IPS-18c (cell line): ENCODE data around the gene GATAD2B.

ENCODE experiments used
- H3K4me3 ChIP-seq: 2 replicates; pipeline ENCODE4 v1.7.0; 2013; ENCODE audit warnings: low read depth, mild to moderate bottlenecking, low read length, moderate library complexity; ENCODE audit not compliant: insufficient read depth
- H3K9me3 ChIP-seq: one replicate; pipeline ENCODE4 v1.6.1; 2013; ENCODE audit warnings: mild to moderate bottlenecking, low read length, moderate library complexity; ENCODE audit not compliant: control insufficient read depth, insufficient read depth

GATAD2B gene

DNA sequence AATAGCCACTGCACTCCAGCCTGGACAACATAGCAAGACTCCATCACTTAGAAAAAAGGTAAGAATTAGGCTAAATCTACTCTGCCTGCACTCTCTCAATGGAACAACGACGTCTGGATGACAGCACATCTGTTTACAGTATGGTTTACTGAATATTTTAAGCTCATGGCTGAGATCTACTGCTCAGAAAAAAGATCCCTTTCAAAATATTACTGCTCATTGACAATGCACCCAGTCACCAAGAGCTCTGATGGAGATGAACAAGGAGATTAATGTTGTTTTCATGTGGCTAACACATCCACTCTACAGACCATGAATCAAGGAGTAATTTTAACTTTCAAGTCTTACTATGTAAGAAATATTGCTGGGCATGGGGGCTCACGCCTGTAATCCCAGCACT is 89.6 kb downstream of the GATAD2B start:
- Histone ChIP-seq H3K9me3 (no peaks in the 10 kb centered on the region), H3K4me3 (no peak overlapping the region)

DNA sequence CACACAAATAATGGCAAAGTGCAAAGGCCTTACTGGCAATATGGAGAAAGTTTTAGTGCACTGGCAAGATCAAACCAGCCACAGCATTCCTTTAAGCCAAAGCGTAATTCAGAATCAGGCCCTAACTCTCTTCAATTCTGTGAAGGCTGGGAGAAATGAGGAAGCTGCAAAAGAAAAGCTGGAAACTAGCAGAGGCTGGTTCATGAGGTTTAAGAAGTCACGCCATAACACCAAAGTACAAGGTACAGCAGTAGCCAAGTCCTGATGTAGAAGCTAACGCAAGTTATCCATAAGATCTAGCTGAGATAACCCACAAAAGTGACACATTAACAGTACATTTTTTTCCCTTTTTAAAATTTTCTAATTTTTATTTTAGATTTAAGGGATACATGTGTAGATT is 90.5 kb downstream of the GATAD2B start:
- no peaks in the 10 kb centered on the region for H3K9me3 ChIP-seq
- no peak overlapping the region for H3K4me3 ChIP-seq

DNA sequence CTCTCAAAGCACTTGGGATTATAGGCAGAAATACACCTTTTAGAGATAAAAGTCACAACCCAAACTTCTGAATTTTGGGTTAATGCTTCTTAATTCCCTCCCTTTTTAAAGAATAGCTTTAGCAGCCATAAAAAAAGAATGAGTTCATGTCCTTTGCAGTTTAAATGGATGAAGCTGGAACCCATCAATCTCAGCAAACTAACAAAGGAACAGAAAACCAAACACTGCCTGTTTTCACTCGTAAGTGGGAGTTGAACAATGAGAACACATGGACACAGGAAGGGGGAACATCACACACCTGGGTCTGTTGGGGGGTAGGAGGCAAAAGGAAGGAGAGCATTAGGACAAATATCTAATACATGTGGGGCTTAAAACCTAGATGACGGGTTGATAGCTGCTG is 91.7 kb downstream of the GATAD2B start:
- Histone ChIP-seq H3K9me3 (no peaks in the 10 kb centered on the region), H3K4me3 (no peak overlapping the region)

DNA sequence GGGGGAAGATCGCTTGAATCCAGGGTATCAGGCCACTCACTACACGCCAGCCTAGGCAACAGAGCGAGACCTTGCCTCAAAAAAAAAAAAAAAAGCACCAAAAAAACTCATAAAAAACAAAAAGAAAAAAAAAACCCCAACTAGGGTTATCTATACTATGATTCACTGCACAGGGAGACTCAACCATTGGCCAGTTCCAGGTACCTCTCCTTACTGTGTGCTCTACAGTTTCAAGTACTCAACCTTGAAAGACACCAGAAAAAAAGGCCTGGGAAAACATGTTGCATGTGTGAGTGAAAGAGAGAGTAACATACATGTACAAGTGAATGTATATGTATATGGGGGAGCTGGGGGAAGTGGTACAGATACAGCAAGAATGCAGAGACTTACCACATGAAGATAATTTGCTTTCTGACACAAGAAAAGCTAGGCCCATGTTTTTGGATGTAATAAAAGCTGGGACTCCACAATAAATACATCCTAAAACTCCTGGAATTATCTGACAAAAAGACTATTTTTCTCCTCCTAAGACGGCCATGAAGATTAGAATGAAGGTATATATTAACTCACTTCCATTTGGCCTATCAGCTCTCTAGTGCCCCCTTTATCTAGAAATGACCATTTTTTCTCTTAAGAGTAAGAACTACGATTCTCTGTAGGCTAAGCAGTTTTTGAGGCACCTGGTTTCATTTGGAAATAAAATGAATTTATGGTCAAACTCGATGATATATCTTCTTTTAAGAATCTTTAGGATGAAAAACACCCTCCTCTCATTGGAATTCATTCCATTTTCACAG is 95.4 kb downstream of the GATAD2B start:
- H3K4me3 ChIP-seq = no peak overlapping the region
- no peaks in the 10 kb centered on the region for H3K9me3 ChIP-seq

DNA sequence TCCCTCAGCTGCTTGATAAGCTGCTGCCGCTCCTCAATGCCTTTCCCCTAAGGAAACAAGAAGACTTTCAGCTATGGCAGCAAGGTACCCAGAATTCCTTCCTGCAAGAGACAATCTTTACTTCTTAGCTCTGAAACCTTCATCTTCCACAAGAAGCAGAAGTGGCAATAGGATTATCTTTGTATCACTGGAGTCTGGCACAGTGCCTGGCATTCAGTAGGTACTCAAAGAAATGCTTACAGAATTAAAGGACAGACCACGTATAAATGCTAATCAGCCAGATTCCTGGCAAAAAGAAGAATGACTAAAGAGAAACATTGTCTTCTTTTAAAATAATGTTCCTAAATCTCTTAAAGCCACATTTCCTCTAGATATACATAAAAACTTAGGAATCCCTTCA is 103.9 kb downstream of the GATAD2B start:
- Histone ChIP-seq H3K4me3 (no peak overlapping the region), H3K9me3 (no peaks in the 10 kb centered on the region)

DNA sequence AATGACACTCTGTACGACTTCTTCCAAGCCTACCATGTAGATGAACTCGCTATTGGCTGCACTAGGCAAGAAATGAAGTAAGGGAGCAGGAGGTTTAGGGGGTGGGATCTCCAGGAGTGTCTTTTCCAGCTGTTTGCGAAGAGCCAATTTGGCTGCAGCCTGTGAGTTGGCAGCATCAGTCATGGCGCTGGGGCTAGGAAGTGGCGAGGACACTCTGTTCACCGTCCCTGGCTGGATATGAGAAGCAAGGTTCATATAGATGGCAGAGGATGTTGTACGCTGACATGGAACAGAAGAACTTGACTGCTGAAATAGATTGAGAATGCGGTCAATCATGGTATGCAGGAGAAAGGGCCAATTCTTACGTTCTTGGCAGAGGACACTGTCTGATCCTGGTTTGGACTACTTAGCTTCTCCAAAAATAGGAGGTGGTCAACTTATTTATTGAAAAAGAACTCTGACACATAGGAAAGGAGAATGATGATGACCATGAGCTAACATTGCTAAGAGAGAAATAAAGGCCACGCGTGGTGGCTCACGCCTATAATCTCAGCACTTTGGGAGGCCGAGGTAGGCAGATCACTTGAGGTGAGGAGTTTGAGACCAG is 106.4 kb downstream of the GATAD2B start:
- Histone ChIP-seq H3K9me3 (no peaks in the 10 kb centered on the region), H3K4me3 (no peak overlapping the region)

DNA sequence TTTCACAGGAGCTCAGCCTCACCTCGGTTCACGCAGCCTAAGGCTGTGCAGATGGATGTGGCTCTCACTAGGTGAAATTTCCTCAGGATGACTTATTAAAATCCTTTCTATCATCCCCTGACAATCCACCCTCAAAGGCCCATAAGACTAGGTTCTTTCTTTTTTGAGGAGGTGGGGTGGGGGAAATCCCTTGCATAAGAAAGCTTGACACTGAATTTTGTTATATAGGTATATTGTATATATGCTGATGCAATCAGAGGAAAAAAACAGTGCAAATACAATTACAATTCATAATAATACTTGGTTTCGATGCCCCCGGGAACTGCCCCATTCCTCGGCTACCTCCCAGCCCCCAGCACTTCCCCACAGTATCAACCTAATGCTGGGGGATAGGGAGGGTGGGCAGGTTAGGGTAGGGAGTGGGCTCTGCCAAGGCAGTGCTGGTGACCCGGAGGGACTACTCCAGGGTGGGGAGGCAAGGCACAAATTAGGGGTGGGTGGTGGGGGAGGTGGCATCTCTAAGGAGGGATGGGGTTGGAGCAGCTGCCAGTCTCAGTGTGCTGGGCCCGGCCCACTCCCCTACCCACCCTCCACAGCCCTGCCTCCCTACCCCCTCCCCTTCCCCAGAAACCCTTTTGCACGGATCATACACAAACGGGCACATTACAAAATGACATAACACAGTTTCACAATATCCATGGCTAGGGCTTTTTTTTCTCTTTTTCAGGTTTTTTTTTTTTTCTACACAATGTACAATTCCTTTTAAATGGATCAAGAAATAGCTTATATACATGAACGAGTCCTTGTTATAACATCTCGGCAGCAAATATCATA is 116.7 kb downstream of the GATAD2B start:
- Histone ChIP-seq H3K9me3 (no peaks in the 10 kb centered on the region), H3K4me3 (no peak overlapping the region)

DNA sequence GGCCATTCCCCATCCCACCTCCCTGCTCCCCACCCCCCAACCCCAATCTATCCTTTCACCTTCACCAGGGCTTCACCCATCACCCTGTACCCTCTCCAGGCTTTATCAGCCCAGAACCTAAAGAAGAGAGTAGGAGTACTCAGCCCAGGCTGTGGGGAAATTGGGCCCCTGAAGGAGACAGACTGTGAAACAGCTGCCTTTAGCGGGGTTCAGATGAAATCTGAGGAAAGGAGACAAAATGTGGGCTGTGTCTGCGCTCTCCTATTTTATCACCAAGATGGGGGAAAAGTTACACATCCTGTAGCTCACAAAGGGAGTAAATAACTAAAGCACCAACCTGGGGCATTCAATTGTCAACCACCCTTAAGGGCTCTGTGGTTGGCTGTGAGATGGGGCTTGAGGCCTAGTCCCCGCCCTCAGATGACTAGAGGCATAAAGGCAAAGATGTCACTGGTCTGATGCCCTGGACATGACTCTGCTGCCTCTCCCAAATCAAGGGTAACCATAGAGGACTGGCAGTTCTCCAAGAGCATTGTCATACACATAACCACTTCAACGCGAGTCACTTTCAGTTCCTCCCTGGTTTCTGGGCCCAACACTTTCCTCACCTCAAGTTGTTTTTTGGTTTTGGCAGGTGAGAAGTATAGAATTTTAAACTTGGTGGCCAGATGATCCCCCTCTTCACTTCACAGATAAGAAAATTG is 117.6 kb downstream of the GATAD2B start:
- Histone ChIP-seq H3K4me3 (no peak overlapping the region), H3K9me3 (no peaks in the 10 kb centered on the region)

DNA sequence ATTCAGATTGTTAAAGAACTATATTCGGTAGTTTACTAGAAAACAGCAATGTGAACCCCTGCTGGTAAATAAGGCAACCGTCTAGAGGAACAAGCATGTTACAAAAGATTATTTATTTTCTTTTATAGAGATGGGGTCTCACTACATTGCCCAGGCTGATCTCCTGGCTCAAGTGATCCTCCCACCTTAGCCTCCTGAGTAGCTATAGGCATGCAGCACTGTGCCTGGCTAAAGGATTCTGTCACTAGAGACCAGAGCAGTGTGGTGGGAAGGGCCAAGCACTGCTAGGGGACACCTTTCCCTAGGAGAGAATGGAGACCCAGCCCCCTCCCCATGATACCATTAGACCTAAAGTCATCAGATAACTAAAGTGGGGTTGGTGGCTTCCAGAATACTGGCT is 118.7 kb downstream of the GATAD2B start:
- Histone ChIP-seq H3K4me3 (no peak overlapping the region), H3K9me3 (no peaks in the 10 kb centered on the region)

DNA sequence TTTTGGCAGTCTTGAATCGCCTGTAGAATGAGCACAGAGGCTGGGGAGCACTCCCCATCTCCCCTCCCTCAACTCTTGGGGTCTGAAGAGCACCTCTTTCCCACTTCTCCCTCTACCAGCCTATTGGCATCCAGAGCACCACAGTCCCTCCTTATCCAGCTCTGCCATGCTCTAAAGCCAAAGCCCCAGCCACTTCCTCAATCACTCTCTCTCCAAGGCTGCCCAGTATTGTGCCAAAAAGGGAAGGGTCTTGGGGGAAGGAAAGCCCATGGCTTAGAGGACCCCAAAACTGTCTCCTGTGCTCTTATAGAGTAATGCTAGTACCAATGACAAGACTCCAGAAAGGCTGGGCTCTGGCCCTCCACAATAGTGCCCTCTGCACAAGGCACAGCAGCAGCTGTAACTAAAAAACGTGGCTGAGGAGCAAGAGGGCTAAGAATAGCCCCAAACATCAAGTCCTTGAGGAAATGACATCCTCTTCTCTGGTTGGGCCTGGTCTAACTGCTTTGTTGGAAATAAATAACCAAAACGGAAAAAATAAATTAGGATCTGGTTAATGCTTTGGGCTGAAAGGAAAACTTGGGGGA is 119.2 kb downstream of the GATAD2B start:
- Histone ChIP-seq H3K9me3 (peaks cover 2% of the 10 kb centered on the region), H3K4me3 (no peak overlapping the region)

DNA sequence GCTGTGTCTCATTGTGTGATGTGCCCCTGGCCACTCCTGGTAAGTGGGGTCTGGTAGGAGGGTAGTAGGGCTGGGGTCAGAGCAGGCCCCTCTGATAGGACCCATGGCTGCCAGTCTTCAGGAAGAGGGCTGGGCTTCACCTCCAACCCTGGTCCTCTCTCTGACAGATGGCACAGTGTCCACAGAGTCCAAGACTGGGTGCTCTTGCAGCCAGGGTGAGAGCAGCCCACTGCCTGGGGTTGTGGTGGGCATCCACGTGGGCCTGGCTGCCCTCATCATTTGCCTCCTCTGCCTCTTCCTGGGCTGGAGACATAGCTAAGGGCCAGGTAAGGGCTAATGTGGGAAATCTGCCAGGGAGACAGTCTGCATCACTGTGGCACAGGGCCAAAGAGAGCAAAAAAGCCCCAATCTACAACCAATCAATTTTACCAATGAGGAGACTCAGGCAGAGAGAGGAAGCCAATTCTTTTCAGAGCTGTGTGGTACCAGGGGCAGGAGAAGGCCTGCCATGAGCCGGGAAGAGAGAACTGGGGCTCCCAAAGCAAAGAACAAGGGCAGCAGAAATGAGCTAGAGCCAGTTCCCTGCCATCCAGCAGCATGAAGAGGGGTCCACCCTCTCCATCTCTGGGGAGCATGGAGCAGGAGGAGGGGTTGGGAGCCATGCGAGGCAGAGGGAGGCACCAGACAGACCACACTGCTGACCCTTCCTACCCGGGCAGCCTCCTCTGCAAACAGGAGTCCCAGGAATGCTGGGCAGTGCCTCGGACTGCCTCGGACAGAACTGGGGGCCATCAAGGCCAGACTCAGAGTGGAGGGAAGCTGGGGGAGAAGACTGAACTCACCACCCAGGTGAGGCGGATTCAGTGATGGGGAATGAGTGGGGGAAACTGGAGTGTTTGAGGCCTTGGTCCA is 120.7 kb downstream of the GATAD2B start:
- peaks cover 2% of the 10 kb centered on the region for H3K9me3 ChIP-seq

DNA sequence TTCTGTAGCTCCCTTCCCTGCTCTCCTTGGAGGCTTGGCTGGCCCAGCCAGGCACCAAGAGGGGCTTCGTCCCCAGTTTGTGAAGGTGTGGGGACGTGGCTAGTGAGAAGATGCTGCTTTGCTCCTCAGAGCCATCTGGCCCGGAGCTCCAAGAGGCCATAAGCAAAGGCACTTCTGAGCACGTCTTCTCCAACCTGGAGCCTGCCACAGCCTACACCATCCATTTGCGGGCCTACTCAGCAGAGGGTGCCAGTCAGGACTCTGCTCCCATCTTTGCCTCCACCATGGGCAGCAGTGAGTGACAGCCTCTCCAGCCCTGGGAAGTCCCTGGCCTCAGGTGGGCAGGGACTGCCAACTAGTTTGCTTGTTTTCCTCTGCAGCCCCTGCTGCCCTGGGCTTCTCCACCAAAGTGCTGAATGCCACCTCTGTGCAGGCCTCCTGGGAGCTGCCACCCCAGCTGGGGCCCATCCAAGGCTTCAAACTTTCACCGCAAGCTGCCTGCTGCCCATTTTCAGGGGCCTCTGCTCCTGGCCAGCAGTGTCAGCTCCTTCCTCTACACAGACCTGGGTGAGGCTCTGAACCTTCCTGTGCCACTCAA is 121.6 kb downstream of the GATAD2B start:
- Histone ChIP-seq H3K4me3 (no peak overlapping the region), H3K9me3 (peaks cover 2% of the 10 kb centered on the region)

More for the DNA sequence above, 120.7 kb downstream of the GATAD2B start:
- no peak overlapping the region for H3K4me3 ChIP-seq

DNA sequence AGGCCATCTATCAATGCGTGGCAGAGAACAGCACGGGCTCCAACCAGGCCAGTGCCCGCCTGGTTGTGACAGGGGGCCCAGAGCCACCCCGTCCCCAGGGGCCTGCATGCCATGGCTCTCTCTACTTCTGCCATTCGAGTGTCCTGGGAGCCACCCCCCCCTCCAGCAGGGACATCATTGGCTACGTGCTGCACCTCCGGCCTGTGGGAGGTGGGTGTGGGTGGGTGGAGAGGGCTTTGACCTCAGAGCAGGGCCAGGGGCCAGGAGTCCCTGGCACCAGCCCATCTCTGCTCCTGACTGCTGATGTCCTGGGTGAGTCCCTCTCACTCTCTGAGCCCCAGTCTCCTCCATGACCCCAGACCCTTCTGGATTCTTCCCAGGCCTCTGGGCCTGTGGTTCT is 122.3 kb downstream of the GATAD2B start:
- H3K9me3 ChIP-seq = peaks cover 2% of the 10 kb centered on the region
- H3K4me3 ChIP-seq = no peak overlapping the region

DNA sequence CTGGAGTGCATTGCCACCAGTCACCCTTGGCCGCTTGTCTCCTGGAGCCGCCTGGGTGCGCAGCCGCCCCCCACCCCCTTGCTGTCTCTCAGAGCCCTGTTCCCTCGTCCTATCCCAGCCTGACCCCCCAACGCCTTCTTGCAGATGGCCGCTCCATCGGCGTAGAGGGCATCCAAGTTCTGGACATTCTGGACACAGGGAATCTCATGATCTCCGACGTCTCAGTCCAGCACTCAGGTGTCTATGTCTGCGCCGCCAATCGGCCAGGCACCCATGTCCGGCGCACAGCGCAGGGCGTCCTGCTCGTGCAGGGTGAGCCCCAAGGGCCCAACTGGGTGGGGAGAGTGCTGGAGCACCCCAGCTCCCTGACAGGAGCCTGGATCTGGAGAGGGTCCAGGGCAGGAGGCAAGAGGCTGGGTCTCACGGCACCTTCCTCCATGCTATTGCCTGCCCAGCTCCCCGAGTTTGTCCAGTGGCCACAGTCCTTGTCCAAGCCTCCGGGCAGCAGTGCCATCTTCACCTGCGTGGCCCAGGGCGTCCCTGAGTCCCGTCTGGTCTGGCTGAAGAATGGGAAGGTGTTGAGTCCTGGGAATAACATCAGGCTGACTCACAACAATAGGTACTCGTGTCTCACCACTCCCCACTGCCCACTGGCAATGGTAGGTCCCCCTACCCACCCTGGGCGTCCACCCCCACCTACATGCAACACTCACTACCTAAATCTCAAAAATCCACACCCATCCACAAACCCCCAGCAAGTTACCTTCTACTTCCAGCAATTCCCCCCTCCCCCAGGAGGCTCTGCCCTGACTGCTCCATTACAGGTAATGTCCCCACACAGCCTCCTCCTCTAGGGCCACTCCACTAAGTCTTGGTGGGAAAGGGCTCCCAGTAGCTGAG is 123.0 kb downstream of the GATAD2B start:
- peaks cover 2% of the 10 kb centered on the region for H3K9me3 ChIP-seq
- no peak overlapping the region for H3K4me3 ChIP-seq

DNA sequence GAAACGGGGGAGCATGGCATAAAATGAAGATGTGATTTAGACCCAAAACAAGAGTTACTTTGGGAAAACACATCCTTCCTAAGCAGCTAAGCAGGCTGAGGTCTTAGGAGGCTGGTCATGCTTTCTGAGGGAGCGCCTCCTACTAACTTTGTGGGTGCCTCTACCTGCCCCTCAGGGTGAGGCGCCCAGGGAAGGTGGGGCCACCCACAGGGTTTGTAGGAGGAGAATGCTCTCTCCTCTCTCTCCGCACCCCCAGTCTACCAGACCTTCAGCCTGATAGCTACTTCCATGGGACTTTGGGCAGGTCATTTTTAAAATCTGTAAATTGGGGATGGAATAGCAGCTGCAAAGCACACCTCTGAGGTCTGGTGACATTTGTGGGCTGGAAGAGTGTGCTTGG is 123.8 kb downstream of the GATAD2B start:
- Histone ChIP-seq H3K4me3 (no peak overlapping the region), H3K9me3 (peaks cover 2% of the 10 kb centered on the region)
